IPS DF 6.9 (cell line): ENCODE data around the gene DNAJC7.

Source experiments
- DNase-seq: peaks from one replicate; pipeline ENCODE4 v3.0.0-alpha.2; 2013; ENCODE audit warnings: low read depth, low spot score
- H3K27ac ChIP-seq: one replicate; pipeline ENCODE4 v1.5.1; 2013; ENCODE audit warnings: low read length, control low read depth
- H3K27me3 ChIP-seq: 2 replicates; pipeline ENCODE4 v1.6.1; 2013; ENCODE audit warnings: mild to moderate bottlenecking, low read length; ENCODE audit not compliant: control insufficient read depth, insufficient read depth
- H3K36me3 ChIP-seq: 2 replicates; pipeline ENCODE4 v1.6.1; 2013; ENCODE audit warnings: low read length; ENCODE audit not compliant: control insufficient read depth, insufficient read depth
- H3K4me1 ChIP-seq: 2 replicates; pipeline ENCODE4 v1.6.1; 2013; ENCODE audit warnings: low read length; ENCODE audit not compliant: control insufficient read depth, insufficient read depth
- H3K4me3 ChIP-seq: 2 replicates; pipeline ENCODE4 v1.5.1; 2013; ENCODE audit warnings: mild to moderate bottlenecking, low read length
- H3K9me3 ChIP-seq: 2 replicates; pipeline ENCODE4 v1.6.1; 2013; ENCODE audit warnings: low read length, inconsistent platforms; ENCODE audit not compliant: control insufficient read depth, insufficient read depth
- WGBS: extraction: QIAGEN DNeasy Blood & Tissue Kit; methylation state at CpG from one replicate; pipeline ENCODE4 v1.1.7; 2013; ENCODE audit warnings: mixed read lengths, missing lambda C conversion rate; ENCODE audit not compliant: insufficient read length, insufficient coverage; 5-methylcytosine and 5-hydroxymethylcytosine counted together

Gene DNAJC7

DNA sequence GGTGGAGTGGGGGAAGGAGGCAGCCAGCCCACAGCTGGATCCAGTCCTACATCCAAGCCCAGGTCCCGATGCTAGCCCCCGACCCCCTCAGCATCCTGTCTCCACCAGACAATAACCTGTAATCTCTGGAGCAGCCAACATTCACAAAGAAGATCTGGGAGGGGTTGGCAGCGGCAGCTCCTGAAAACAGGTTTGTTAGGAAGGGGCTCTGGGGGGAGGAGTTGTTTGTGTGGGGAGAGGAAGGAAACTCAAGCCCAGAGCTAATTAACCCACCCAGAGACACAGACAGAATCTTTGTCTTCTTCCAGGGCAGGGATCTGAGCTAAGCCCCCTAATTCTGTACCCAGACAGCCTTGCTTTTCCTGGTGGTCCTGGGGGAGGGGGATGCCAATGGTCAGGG is 37.8 kb upstream of the DNAJC7 start:
- no CpG with 5 or more reads among the region's 3 CpGs for WGBS
- no peak overlapping the region for H3K4me3 ChIP-seq
- no peak for DNase-seq

DNA sequence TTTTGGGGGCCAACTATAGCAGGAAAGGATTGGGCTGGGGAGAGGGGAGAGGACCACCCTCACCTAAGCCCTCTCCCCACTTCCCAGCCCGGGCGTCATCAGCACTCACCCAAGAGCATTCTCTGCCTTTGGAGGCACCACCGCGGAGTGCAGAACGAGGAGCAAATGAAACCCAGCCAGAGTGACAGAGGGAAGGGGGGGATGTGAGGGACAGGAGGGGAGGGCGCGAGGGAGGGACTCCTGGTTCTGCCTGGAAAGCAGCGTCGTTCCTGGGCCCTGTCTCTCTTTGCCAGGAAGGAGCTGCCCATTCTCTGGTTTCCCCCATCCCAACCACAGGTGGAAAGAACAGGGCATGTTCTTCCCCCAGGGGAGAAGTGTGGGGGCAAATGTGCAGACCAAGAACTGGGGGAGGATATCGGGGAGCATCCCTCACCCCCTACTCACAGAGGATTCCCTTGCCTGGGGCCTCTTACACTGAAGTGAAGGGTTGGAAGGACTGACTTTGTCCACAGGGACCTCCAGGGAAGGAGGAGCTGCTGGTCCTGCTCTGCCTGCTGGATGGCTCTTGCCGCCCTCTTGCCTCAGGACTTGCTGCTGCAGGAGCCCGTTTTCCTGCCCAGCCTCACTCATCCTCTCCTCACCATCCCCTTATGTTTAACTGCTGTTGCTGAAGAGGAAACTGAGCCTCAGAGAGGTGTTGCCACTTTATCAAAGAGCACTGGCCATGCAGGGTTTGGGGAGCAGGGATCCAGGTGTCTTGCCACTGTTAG is 36.7 kb upstream of the DNAJC7 start:
- Histone ChIP-seq H3K9me3 (no peaks in the 10 kb centered on the region), H3K27ac (no peak overlapping the region), H3K36me3 (no peaks in the 10 kb centered on the region), H3K27me3 (no peaks in the 10 kb centered on the region), H3K4me3 (no peak overlapping the region), H3K4me1 (0 out of 2 replicates have a peak, but pooled peaks cover 7% of the 10 kb centered on the region)
- no peak for DNase-seq
- WGBS, result no CpG with 5 or more reads among the region's 12 CpGs

More for the DNA sequence above, 37.8 kb upstream of the DNAJC7 start:
- Histone ChIP-seq H3K9me3 (no peaks in the 10 kb centered on the region), H3K27me3 (no peaks in the 10 kb centered on the region), H3K36me3 (no peaks in the 10 kb centered on the region), H3K27ac (no peak overlapping the region), H3K4me1 (0 out of 2 replicates have a peak, but pooled peaks cover 5% of the 10 kb centered on the region)

DNA sequence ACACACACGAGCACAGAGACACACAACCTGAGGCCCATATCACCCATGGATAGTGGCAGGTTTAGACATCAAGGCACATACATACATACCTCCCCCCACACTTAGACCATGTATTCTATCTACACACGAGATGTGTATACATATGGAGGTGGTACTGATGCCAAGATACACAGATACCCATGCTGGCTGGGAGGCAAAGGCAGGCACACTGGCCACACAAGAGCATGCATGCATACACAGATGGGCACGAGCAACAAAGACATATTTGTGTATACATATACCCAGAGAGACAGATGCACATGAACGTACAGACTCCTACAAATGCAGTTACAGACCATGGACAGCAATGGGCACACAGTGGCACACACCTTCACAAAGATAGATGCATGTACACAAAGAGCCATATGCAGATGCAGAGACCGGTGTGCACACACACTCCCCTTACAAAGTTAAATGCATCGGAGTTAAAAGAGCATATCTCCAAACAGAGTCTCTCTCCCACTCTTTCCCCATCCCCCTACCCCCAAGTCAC is 35.2 kb upstream of the DNAJC7 start:
- H3K36me3 ChIP-seq, result no peaks in the 10 kb centered on the region
- H3K4me1 ChIP-seq, result 0 out of 2 replicates have a peak, but pooled peaks cover 7% of the 10 kb centered on the region
- H3K27me3 ChIP-seq, result no peaks in the 10 kb centered on the region
- DNase-seq, result no peak
- H3K9me3 ChIP-seq, result no peaks in the 10 kb centered on the region
- H3K4me3 ChIP-seq, result no peak overlapping the region
- WGBS, result no CpG with 5 or more reads among the region's 6 CpGs
- no peak overlapping the region for H3K27ac ChIP-seq

DNA sequence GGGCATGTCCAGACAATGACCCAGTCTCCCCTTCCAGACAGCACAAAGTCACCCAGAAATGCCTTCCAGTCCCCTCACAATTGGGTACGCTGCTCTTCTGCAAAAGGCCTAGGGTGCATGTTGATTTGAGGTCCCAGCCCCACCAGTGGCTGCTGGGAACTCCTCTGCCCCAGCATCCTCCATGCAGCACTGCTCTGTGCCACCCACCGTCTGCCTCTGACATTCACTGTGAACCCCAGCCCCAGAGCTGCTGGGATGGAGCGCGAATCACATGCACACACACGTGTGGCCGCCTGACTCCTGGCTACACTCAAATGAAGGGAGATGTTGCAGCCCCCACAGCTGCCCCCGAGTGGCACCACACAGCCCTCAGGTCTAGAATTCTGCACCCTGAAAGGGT is 34.4 kb upstream of the DNAJC7 start:
- WGBS, result no CpG with 5 or more reads among the region's 7 CpGs
- no peak for DNase-seq
- no peak overlapping the region for H3K4me3 ChIP-seq
- H3K27me3 ChIP-seq, result no peaks in the 10 kb centered on the region
- 0 out of 2 replicates have a peak, but pooled peaks cover 7% of the 10 kb centered on the region for H3K4me1 ChIP-seq
- H3K9me3 ChIP-seq, result no peaks in the 10 kb centered on the region
- no peak overlapping the region for H3K27ac ChIP-seq
- no peaks in the 10 kb centered on the region for H3K36me3 ChIP-seq

DNA sequence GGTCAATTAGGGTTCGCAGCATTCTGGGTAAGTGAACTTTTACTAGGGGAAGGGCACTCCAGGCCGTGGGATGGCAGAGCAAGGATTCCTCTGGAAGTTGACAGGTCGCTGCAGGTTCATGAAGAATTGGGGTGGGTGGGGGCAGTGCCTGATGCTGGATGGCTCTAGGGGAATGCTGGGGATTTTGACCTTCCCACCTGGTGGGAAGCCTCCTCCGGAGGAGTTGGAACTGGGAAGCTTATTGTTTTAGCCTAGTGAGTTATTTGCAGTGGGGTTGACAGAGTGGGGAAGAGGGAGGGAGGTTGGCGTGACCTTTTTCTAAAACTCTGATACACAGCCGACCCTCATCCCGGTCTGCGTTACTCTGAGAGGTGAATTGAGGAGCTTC is 33.8 kb upstream of the DNAJC7 start:
- DNase-seq, result no peak
- H3K4me1 ChIP-seq, result 0 out of 2 replicates have a peak, but pooled peaks cover 7% of the 10 kb centered on the region
- no peaks in the 10 kb centered on the region for H3K27me3 ChIP-seq
- H3K27ac ChIP-seq, result no peak overlapping the region
- WGBS, result no CpG with 5 or more reads among the region's 8 CpGs
- no peaks in the 10 kb centered on the region for H3K36me3 ChIP-seq
- H3K4me3 ChIP-seq, result peak overlapping the region; percentile 68; the same call in 1 of the 2 replicates
- no peaks in the 10 kb centered on the region for H3K9me3 ChIP-seq

DNA sequence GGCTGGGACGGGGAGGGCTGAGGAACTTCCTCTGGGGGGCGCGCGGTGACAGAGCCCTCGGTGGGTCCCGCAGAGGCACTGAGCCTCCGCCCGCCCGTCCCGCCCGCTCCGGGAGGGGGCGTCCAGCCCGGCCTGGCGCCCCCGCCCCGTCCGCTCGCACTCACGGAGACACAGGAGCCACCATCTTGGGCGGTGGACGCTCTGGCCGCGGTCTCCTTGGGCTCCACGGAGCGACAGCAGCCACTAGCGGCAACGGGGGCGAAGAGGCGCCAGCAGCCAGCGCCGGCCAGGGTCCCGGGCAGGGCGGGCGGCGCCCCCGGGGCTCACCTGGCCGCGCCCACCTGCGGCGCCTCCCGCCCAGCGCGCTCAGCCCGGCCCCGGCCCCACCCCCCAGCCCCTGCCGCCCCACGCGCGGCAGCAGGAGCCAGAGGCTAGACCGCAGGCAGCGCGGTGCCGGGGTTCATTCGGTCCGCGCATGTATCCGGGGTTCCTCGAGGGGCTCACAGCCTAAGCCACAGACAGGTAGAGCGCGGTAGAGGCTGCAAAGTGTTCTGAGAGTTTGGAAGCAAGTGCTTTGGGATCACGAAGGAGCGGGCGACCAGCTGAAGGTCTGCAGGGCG is 33.3 kb upstream of the DNAJC7 start, which contains the start of gene C17orf113:
Gene C17orf113 (minus strand): TSS at position 209 of the 620 bp plus-strand sequence. CDS start 7,225 bp downstream, outside the sequence.
- no peak for DNase-seq
- H3K4me1 ChIP-seq, result 0 out of 2 replicates have a peak, but pooled peaks cover 7% of the 10 kb centered on the region
- no peaks in the 10 kb centered on the region for H3K36me3 ChIP-seq
- no peaks in the 10 kb centered on the region for H3K9me3 ChIP-seq
- H3K27me3 ChIP-seq, result no peaks in the 10 kb centered on the region
- WGBS, result no CpG with 5 or more reads among the region's 65 CpGs
- no peak within 1 kb of the TSS for H3K27ac ChIP-seq
- peak within 1 kb of the TSS; percentile 68; the same call in 1 of the 2 replicates for H3K4me3 ChIP-seq

DNA sequence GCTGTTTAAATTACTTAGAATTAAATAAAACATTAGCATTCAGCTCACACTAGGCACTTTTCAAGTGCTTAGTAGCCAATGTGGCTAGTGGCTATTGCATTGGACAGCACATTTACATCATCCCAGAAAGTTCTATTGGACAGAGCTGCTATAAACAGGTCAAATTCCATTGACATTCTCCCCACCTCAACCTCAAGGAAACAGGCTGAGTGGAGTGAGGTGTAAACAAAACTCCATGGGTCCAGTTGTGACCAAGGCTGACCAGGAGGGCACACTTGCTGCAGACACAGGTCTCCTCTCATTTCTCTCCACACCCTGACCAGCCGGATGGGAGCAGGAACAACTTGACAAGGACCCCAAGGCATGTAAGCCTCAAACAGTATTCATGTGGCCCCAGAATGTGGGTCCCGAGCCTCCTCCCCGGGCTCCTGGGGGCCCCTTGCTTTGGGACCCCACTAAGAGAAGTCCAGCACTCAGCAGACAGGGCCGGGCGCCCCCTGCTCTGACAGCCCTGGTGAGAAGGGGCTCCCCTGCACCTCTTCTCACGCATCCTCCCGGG is 32.7 kb upstream of the DNAJC7 start:
- Histone ChIP-seq H3K27me3 (no peaks in the 10 kb centered on the region), H3K36me3 (no peaks in the 10 kb centered on the region), H3K4me3 (peak overlapping the region; percentile 68; the same call in 1 of the 2 replicates), H3K9me3 (no peaks in the 10 kb centered on the region), H3K4me1 (0 out of 2 replicates have a peak, but pooled peaks cover 7% of the 10 kb centered on the region), H3K27ac (no peak overlapping the region)
- no CpG with 5 or more reads among the region's 7 CpGs for WGBS
- no peak for DNase-seq

DNA sequence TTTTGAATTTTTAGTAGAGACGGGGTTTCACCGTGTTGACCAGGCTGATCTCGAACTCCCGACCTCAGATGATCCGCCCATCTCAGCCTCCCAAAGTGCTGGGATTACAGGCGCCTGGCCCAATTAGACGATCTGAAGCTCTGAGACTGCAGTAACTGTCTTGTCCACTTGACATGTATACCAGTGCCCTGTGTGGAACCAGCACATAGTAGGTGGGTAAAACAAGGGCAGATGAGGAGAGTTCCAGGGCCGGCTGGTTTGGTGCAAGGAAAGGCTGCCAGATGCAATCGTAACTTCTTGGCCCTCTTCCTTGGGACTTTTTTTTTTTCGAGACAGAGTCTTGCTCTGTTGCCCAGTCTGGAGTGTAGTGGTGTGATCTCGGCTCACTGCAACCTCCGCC is 30.1 kb upstream of the DNAJC7 start:
- Histone ChIP-seq H3K4me3 (no peak overlapping the region), H3K27ac (no peak overlapping the region), H3K36me3 (no peaks in the 10 kb centered on the region), H3K27me3 (no peaks in the 10 kb centered on the region), H3K4me1 (0 out of 2 replicates have a peak, but pooled peaks cover 2% of the 10 kb centered on the region), H3K9me3 (no peaks in the 10 kb centered on the region)
- no CpG with 5 or more reads among the region's 12 CpGs for WGBS
- DNase-seq, result no peak

DNA sequence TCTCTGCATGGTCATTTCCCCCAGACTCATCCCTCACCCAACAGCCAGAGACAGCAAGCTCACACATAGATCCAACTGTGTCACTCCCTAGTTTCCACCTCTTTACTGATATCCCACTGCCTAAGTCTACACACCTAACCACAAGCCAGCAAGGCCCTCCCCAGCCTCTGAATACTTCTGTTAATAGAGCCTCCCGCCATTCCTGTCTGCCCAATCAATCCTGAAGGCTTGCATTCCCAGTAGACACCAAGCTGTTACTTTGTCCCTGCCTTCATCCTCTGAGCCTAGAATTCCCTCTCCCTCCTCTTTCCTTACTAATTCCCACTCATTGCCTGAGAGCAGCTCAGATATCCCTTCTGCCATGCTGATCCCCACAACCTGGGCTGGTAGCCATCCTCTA is 28.5 kb upstream of the DNAJC7 start:
- Histone ChIP-seq H3K27me3 (no peaks in the 10 kb centered on the region), H3K9me3 (no peaks in the 10 kb centered on the region), H3K4me1 (0 out of 2 replicates have a peak, but pooled peaks cover 2% of the 10 kb centered on the region), H3K4me3 (no peak overlapping the region), H3K27ac (no peak overlapping the region), H3K36me3 (no peaks in the 10 kb centered on the region)
- no CpG with 5 or more reads among the region's 1 CpG for WGBS
- DNase-seq, result no peak

DNA sequence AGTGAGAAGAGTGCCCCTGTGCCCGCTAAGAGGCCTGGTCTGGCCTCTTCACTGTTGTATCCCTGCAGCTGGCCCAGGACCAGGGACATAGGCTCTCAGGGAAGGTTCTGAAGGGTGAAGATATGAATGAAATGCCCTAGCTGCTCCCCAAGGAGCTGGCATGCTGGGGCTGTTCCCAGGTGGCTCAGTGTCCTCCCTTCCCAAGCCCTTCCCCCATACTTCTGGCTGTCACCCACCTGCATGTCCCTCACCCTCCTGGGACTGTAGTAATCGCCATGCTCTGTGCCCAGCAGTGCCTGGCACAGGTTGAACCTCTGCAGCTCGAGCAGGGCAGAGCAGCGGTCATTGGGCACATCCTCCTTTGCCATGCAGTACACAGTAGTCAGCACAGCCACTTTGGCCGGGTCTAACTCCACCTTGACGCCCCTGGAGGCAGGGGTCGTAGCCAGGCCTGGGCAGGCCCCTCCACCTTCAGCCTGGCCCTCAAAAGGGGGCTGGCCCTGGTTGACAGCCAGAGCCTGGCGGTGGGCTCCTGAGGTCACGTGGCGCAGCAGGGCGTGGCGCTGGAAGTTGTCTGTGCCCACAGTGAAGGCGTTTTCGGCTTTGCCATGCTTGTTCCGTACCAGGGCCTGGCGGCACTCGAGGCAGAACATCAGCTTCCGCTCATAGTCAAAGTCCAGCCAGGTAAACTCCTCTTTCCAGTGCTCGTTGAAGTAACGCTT is 25.5 kb upstream of the DNAJC7 start:
- WGBS, result no CpG with 5 or more reads among the region's 20 CpGs
- no peak for DNase-seq
- Histone ChIP-seq H3K4me3 (no peak overlapping the region), H3K27me3 (no peaks in the 10 kb centered on the region), H3K36me3 (no peaks in the 10 kb centered on the region), H3K9me3 (no peaks in the 10 kb centered on the region), H3K4me1 (no peaks in the 10 kb centered on the region; the same call in 1 of the 2 replicates), H3K27ac (no peak overlapping the region)
